Astrocyte of the hippocampus (primary cell): ENCODE measurements around the gene ZFAND5.
A peak's percentile ranks its signal among the peaks of the same experiment; 100 is the strongest.

Experiments used
- DNase-seq: peaks from one replicate; pipeline ENCODE4 v3.0.0; 2011; ENCODE audit warnings: low read depth, low spot score

ZFAND5 gene

DNA sequence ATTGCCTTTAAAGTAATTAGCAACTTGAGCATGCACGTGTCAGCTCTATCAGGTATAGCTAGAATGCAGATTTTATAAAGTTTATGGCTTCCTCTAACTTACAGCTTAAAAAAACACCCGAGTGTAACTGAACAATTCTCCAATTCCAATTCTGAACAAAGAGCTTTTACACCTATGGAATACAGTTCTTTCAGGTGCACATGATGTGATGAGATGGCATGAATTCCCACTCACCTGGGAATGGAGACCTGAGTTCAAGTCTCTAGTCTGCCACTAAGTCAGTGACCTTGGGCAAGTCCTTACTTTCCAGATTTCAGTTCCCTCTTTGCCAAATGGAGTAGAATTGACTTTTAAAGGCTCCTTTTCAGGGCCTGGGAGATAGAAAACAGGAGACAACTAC is 1.8 kb downstream of the ZFAND5 start:
- DNase-seq = no peak

DNA sequence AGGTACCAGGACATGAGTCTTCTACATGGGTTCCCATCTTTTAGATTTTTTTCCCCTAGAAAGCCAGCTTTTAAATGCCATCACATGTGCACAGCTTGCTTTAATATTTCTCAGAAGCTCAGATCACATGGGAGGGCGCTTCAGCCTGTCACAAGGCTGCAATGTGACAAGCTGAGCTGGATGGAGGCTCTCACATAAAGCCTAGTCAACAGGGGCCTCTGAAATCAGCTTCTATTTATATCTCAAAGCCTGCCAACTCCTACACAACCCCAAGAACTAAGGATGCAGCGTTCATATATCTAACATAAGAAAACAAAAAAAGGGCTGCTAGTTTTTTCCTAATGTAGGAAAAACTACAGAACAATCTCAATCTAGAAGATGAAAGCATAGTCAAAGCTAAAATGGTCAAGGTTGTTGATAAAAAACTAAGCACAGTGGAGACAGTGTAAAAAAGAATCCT is 2.3 kb downstream of the ZFAND5 start:
- peak; percentile 76 for DNase-seq

DNA sequence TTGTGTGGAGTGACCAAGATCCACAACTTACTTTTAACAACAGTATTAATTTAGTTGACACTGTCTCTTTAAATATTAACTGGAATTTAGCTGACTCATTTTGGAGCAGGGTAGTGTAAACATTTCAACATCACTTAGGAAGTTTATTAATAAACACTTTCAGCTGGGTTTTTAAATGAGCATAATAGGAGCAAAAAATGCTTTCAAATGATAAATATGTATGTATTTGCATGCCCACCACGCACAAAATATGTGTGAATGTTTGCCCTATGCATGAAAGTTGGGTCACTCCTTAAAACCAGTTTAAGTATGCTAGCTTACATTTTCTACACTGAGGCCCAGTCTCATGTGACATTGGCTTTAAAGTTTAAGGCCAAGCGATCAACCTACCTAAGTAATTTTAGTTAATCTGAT is 2.9 kb downstream of the ZFAND5 start:
- DNase-seq = no peak

DNA sequence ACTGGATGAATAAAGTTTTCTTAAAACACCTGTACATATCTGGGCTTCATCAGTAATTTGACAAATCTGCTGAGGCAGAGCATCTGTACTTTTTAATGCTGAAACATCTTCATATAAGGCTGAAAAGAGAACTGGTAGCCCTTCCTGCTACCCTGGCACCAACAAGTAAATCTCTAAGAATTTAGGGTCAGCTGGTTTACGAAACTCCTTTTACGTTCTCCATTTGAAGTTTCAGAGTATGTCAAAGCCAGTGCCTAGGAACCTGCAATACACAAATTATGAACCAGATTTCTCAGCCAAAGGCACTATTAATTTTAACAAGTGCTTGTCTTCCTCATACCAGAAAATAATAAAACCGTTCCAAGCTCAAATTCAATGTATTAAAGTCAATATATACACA is 3.8 kb downstream of the ZFAND5 start:
- no peak for DNase-seq

DNA sequence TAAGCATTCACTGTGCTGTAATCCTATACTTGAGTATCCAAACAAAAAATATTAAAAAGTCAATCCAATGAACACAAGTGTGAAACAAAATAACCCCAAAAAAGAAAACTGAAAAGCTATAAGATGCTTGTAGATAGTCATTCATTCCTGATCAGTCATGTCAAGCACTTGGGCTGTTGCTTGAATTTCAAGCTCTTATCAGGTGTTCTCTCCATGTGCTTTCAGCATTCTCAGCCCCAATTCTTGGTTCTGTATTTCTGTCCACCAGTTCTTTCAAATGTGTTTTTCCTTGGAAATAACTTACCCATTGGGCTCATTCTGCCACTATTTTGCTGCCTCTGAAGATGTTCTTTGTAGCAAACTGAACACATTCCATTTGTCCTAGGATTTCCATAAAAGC is 4.7 kb downstream of the ZFAND5 start:
- DNase-seq = no peak

DNA sequence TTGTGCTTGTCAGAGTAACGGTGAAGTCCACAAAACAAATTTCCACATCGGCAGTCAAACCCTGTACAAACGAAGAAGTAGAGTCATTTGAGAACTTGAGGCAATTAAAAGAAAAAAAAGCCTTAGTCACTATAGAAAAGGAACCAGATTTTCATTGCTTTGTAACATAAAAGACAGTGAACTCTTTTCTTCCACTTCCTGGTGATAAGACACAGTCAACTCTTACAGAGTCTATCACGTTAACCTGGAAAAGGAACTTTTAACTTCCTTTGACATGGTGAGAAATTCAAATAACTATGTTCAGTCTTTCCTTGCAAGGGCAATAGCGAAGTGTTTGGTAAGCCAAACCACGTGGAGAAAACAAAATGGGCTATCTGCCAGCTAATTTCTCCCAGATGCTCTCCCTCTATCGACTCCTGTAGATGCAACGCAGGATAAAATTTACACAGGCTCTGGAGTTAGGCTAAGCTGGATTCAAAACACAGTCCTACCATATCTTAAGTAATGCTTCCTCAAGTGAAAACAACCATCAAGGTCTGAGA is 8.9 kb downstream of the ZFAND5 start:
- DNase-seq = peak; percentile 45

DNA sequence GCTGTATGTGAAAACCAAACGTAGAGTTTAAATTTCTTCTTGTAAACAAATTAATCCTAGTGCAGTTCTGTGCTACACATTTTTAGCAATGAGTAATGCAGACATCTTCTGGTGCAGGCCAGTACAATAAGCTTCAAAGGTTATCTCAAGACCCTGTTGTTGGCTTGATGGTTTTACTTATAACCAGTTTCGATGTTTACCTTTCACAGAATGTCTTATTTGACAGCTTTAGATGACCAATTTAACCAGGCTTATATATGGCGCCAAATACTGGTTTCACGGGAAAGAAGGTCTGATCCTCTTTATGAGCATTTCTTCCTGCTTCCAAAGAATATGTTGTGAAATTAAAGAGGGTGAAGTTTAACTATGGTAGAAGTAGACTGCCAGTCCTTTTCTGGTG is 9.9 kb downstream of the ZFAND5 start:
- DNase-seq = no peak

DNA sequence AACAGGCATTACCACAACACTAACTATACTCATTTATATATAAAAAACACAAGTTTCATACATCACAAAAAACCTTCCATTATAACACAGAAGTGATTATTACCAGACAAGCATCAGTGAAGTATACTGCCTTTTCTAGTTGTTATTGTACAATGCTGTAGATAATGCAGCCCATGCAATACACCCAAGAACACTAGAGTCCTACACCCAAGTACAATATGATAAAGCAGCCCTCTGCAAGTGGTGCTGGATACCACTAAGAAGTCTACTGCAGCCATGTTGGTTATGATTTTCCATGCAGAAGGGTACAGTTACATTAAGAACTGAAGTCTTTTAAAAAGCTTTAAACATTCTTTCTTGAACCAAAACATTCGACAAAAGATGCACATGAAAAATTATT is 10.3 kb downstream of the ZFAND5 start:
- no peak for DNase-seq

DNA sequence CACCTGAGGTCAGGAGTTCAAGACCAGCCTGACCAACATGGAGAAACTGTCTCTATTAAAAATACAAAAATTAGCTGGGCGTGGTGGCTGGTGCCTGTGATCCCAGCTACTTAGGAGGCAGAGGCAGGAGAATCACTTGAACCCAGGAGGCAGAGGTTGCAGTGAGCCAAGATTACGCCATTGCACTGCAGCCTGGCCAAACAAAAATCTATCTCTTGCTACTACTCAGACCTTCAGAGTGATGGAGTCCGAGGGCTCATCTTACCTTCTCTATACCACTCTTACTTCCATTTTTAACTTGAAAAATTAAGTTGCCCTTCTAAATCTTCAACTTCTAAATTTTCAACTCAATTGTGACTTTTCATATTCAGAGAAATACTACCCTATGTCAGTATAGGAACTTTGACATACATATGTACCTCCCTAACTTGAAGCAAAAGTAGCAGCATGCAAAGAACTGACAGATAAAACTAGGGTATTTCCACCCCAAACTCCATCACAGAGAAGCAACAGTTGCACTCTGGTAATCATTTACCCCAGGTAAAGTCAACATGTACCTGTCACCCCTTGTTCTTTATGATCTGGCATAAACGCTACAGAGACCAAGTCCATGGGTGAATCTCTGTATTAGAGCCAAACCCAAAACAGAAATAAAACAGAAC is 11.4 kb downstream of the ZFAND5 start:
- DNase-seq = no peak

DNA sequence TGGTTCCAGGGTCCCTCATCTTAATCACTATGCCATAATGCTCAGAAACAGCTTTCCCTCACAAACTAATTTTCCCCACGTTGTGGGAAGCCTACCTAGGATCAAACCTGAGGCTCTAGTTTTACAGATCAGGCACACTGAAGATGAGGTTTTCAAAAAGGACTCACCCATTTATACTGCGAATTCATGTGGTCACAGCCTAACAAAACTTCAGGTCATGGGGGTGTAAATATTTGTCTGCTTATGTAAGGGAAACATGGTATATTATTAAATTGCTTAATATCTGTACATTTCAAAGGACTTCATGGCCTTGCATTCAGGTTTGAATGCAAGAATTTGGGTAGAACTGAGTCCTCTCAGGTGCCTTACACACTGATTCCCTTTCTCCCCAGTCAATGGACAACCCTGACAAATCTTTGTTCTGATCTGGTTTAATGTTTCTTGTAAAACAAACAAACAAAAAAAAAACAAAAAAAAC is 12.1 kb downstream of the ZFAND5 start:
- DNase-seq = peak; percentile 31

DNA sequence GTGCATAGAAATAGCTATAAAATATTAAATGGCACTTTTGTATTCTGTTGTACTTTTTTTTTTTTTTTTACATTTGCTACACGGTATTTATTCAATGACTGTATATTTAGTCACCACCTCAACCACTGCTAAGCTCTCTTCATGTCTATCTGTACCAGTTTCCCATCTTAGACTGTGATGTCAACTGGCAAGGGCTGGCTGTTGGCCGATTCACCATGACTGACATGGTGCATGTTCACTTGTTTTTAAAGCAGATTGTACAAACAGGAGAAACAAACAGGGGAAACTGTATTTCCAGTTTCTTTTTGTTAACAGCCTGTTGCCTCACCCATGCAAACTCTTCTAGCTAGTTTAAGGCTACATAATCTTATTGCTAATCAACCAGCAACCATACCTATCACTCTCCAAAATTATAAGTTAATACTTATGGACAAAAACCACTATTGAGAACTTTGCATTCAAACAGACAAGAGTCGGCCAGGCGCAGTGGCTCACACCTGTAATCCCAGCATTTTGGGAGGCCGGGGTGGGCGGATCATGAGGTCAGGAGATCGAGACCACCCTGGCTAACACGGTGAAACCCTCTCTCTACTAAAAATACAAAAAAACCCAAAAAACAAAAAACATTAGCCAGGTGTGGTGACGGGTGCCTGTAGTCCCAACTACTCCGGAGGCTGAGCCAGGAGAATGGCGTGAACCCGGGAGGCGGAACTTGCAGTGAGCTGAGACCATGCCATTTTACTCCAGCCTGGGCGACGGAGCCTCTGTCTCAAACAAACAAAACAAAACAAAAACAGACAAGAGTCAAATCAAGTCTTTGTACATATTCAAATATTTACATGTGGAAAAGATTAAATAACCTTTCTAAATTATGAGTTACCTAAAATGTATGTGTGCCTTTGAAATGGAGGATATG is 13.2 kb downstream of the ZFAND5 start:
- peak; percentile 59 for DNase-seq

DNA sequence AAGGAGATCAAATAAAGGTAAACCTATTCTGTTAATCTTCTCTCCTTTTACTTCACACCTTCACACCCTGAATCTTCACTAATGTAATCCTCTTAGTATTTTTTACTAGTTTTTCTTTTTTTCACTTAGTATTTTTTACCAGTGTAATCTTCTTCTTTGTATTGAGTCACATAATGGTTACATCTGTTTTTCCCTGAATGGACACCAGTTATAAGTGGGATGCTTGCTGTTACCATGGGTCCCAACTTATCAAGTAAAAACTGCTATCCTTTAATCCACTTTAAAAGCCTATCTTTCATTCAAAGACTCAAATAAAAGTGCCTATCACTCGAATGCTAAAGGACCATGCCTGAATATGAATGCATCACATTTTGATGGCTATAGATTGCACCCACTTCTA is 15.1 kb downstream of the ZFAND5 start:
- DNase-seq = no peak

DNA sequence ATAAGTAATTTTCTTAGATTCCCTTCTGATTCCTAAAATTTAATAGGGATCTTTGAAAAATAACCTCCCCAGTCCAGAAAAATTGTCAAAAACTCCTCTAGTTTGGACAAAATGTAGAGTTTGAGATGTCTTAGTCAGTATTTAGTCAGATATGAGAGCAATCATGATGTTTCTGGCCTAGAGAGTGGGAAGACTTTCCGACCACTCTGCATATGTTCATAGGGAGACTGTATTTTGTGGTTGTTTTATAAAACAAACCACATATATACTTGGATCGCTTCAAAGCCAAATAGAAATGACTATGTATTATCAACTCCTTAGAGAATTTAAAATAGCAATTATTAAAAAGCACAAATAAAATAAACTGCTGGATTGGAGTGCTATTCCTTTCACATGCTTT is 15.8 kb downstream of the ZFAND5 start:
- DNase-seq = no peak

DNA sequence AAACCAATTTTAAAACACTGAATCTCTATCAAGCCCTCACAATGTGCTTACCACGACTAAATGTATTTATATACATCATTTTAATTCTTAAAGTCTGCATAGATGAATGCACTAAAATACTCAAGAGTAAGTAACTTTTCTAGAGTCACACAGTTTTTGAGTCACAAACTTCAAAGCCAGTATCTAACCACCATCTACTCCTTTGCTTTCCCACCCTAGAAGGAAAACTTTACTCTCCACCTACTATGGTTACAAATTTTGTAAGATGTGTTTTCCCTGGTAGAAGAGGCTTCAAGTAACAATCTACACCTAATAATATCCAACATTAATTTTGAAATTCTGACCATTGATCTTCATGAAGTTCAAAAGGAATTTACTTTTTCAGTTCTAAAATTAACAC is 18.7 kb downstream of the ZFAND5 start:
- no peak for DNase-seq

DNA sequence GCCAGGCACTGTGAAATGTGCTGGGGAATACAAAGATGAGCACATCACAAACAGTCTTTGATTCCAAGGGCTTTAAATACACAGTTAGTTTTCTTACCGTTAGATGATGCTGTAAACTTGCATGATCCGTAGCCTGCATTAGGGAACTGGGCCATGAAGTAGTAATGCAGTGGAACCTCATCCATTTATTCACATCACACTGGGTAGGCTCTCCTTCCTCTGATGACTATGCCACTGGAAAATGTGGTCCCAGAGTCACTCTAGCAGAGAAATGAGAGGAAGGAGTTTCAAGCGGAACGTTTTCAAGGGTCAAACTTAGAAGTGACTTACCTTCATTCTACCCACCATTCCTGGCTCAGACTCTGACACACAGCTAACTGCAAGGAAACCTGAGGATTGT is 26.4 kb downstream of the ZFAND5 start:
- DNase-seq = no peak

DNA sequence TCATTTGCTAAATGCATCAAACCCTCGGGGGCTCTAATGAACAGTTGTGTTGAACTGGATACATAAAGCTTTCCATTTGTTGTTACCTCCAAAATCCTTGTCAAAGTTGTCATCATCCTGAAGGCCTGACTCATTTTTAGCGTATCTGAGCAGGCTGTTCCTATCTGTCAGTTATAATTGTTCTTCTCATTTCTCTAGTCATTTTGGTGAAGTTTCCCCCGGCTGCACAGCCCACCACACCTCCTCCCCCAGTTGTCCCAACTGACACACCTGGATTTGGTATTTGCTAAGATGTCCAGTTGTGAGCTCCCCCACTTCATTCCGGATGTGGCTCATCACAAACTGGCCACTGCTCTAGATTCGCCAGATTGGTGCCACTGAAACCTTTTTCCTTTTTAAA is 27.7 kb downstream of the ZFAND5 start:
- no peak for DNase-seq

DNA sequence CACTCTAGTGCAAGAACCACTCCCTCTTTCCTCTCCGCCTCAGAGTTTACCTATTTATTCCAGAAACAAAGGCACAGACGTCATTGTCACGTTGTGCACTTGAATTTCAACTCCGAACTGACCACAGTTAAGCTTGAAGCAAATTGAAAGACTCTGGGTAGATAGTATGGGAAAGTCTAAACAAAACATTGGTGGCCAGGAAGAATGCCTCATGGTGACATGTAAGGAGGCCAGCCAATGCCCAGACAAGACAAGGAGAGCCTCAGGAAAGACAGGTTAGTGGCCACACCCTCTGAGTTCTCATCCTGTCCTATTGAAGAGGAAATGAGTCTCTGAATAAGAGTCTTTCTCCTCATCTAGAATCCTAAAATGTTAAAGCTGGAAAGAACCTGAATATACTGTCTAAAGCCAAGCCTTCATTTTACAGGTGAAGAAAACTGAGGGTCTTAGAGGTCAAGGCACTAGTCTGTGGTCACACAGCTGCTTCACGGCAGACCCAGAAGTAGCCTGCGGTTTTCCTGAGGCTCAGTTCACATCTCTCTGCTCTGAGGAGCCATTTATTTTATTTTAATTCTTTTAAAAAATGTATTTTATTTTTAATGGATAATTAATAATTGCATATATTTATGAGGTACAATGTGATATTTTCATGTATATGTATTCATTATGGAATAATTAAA is 30.2 kb downstream of the ZFAND5 start:
- DNase-seq = no peak

DNA sequence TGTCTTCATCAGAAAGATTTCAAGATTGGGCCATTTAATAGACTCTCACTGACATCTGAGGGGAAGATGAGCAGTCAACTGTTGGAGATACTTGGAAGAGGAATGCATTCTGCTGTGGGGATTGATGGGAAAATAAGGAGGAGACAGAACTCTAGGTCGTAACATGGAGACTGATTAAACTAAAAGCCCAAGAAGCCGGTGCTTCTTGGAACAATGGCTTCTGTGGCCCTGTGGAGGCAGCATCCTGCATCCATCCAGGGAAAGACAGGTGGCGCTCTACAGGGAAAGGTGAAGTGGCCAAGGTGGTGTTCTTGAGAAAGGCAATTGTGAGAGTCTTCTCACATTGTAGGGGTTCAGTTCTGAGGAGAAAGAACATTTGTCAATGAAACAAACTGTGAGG is 31.3 kb downstream of the ZFAND5 start:
- DNase-seq = no peak

DNA sequence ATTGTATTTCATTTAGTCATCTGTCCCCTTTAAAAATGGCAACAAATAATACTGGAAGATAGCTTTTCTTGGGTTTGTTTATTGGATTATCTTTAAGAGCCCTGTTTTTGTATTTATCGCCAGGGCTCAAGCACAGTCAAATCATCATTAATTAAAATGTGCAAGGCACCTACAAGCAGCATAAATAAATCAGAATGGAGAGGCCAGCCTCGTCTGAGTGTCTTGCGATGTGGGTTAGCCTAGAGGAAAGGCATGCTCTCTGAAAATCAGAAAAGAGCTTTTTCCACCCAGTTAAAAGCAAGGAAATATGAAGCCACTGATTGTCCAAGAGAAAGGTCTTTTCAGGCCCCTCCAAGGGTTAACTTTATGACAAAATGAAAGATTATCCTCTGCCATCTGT is 31.8 kb downstream of the ZFAND5 start:
- DNase-seq = no peak

DNA sequence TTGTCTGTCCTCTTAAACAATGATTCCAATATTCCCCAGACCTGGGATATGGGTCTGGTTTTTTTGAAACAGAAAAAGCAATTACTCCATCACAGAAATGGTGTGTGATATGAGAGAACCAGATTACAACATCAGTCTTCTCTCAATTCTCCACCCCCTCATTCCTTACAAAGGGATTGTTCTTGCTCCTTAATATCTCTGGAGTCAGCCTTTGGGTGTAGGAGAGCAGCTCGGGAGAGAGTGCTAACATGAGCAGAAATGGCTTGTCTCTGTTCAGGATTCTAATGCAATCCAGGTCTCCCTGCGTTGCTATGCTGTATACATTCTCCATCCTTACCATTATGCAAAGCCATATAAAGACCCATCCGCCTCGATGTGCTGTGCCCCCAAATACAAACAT is 32.7 kb downstream of the ZFAND5 start:
- DNase-seq = no peak

DNA sequence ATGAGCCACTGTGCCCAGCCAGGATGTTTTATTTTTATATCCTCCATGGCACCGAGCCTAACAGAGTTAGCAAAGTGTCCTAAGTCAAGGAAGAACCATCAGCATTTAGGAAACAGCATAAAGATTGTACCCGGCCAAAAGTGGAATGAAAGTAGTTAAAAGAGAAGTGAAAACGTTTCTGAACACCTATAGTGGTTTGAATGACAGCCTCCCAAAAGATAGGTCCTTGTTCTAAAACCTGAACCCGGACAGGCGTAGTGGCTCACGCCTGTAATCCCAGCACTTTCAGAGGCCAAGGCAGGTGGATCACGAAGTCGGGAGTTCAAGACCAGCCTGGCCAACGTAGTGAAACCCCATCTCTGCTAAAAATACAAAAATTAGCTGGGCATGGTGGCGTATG is 37.4 kb downstream of the ZFAND5 start:
- no peak for DNase-seq

DNA sequence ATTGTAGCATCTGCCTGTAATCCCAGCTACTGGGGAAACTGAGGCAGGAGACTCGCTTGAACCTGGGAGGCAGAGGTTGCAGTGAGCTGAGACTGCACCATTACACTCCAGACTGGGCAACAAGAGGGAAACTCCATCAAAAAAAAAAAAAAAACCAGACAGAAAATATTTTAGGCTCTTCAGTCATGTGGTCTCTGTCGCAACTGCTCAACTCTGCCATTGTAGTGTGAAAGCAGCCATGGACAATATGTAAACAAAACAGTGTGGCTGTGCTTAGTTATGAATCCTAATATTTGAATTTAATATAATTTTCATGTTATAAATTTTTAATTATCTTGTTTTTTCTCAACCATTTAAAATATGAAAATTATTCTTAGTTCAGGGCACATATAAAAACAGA is 38.4 kb downstream of the ZFAND5 start:
- no peak for DNase-seq
